H9 (cell line): ENCODE measurements around the gene RERE. TPM values are rescaled to one million over a fixed set of nuclear protein-coding genes. Genes with fewer than 3 reads are reported as not detected.

Experiments
- DNase-seq: peaks from one replicate; pipeline ENCODE4 v3.0.0-alpha.2; 2017
- H2AFZ ChIP-seq: one replicate; pipeline ENCODE4 v1.6.1; 2013; ENCODE audit warnings: mild to moderate bottlenecking, low read length, control low read depth, moderate library complexity
- H2AK5ac ChIP-seq: 2 replicates; pipeline ENCODE4 v1.6.1; 2013; ENCODE audit warnings: low read length, control low read depth, mixed read lengths; ENCODE audit not compliant: insufficient read length
- H2BK120ac ChIP-seq: one replicate; pipeline ENCODE4 v1.6.1; 2013; ENCODE audit warnings: low read depth, mild to moderate bottlenecking, low read length, control low read depth, inconsistent platforms; ENCODE audit not compliant: poor library complexity, severe bottlenecking
- H2BK12ac ChIP-seq: 2 replicates; pipeline ENCODE4 v1.6.1; 2013; ENCODE audit warnings: low read length, control low read depth, mixed read lengths, low read depth; ENCODE audit not compliant: insufficient read length
- H2BK15ac ChIP-seq: 2 replicates; pipeline ENCODE4 v1.6.1; 2013; ENCODE audit warnings: low read depth, low read length, control low read depth
- H2BK20ac ChIP-seq: one replicate; pipeline ENCODE4 v1.6.1; 2013; ENCODE audit warnings: low read depth, mild to moderate bottlenecking, low read length, control low read depth, inconsistent platforms; ENCODE audit not compliant: poor library complexity, severe bottlenecking
- H2BK5ac ChIP-seq: 2 replicates; pipeline ENCODE4 v1.6.1; 2013; ENCODE audit warnings: low read length, control low read depth, mixed read lengths; ENCODE audit not compliant: insufficient read length
- H3K14ac ChIP-seq: 2 replicates; pipeline ENCODE4 v1.6.1; 2013; ENCODE audit warnings: low read length, control low read depth; ENCODE audit not compliant: insufficient read depth
- H3K18ac ChIP-seq: 2 replicates; pipeline ENCODE4 v1.6.1; 2013; ENCODE audit warnings: low read depth, mild to moderate bottlenecking, mixed read lengths, low read length, control low read depth; ENCODE audit not compliant: insufficient read length
- H3K23ac ChIP-seq: 2 replicates; pipeline ENCODE4 v1.6.1; 2013; ENCODE audit warnings: low read length, control low read depth, mixed read lengths, low read depth; ENCODE audit not compliant: insufficient read length
- H3K23me2 ChIP-seq: 2 replicates; pipeline ENCODE4 v1.6.1; 2013; ENCODE audit warnings: low read depth, mild to moderate bottlenecking, mixed read lengths, low read length, control low read depth; ENCODE audit not compliant: insufficient read length, poor library complexity, severe bottlenecking
- H3K27ac ChIP-seq: 2 replicates; pipeline ENCODE4 v1.5.1; 2013; ENCODE audit warnings: low read length, control low read depth, mixed read lengths, low read depth; ENCODE audit not compliant: insufficient read length
- H3K27me3 ChIP-seq: 2 replicates; pipeline ENCODE4 v1.6.1; 2013; ENCODE audit warnings: low read length, control low read depth, inconsistent platforms; ENCODE audit not compliant: insufficient read depth
- H3K4ac ChIP-seq: 2 replicates; pipeline ENCODE4 v1.6.1; 2013; ENCODE audit warnings: low read depth, mild to moderate bottlenecking, control low read depth, inconsistent platforms, low read length, moderate library complexity
- H3K4me1 ChIP-seq: 2 replicates; pipeline ENCODE4 v1.6.1; 2013; ENCODE audit warnings: low read length, control low read depth, inconsistent platforms; ENCODE audit not compliant: insufficient read depth
- H3K4me2 ChIP-seq: 2 replicates; pipeline ENCODE4 v1.6.1; 2013; ENCODE audit warnings: low read length, control low read depth, mixed read lengths; ENCODE audit not compliant: insufficient read length, insufficient read depth
- H3K56ac ChIP-seq: 2 replicates; pipeline ENCODE4 v1.6.1; 2013; ENCODE audit warnings: low read depth, mild to moderate bottlenecking, mixed read lengths, low read length, control low read depth; ENCODE audit not compliant: insufficient read length
- H3K79me1 ChIP-seq: 2 replicates; pipeline ENCODE4 v1.6.1; 2013; ENCODE audit warnings: low read depth, mild to moderate bottlenecking, moderate library complexity, low read length, control low read depth, inconsistent platforms; ENCODE audit not compliant: insufficient read depth, poor library complexity, severe bottlenecking
- H3K79me2 ChIP-seq: 2 replicates; pipeline ENCODE4 v1.6.1; 2013; ENCODE audit warnings: low read length, control low read depth, inconsistent platforms; ENCODE audit not compliant: insufficient read depth
- H3K9ac ChIP-seq: 2 replicates; pipeline ENCODE4 v1.6.1; 2013; ENCODE audit warnings: low read length, control low read depth, mixed read lengths; ENCODE audit not compliant: insufficient read length; ENCODE audit errors: extremely low read depth
- H3K9me3 ChIP-seq: one replicate; pipeline ENCODE4 v1.6.1; 2013; ENCODE audit warnings: low read depth, low read length, inconsistent platforms; ENCODE audit not compliant: control insufficient read depth
- H3T11ph ChIP-seq: one replicate; pipeline ENCODE4 v1.6.1; 2013; ENCODE audit warnings: mild to moderate bottlenecking, low read length, control low read depth, inconsistent platforms
- H4K20me1 ChIP-seq: one replicate; pipeline ENCODE4 v1.6.1; 2013; ENCODE audit not compliant: control insufficient read depth, insufficient read length, insufficient read depth
- H4K5ac ChIP-seq: 2 replicates; pipeline ENCODE4 v1.6.1; 2013; ENCODE audit warnings: low read depth, mild to moderate bottlenecking, mixed read lengths, low read length, control low read depth; ENCODE audit not compliant: insufficient read length
- H4K8ac ChIP-seq: replicated peaks from 2 replicates; pipeline ENCODE4 v1.6.1; 2013; ENCODE audit warnings: low read length, control low read depth, mixed read lengths, low read depth; ENCODE audit not compliant: insufficient read length
- H4K91ac ChIP-seq: 2 replicates; pipeline ENCODE4 v1.6.1; 2013; ENCODE audit warnings: low read depth, mild to moderate bottlenecking, moderate library complexity, mixed read lengths, low read length, control low read depth; ENCODE audit not compliant: insufficient read length
- H3K27ac Mint-ChIP-seq, 3 experiments: 2 replicates in 2 of 3; 3 replicates in 1 of 3; pipeline ENCODE4 v1.8.0; 2020 to 2021; ENCODE audit warnings: mixed read lengths in 3 of 3, mild to moderate bottlenecking in 1 of 3, moderate library complexity in 1 of 3
- H3K27me3 Mint-ChIP-seq: 2 replicates; pipeline ENCODE4 v1.8.0; 2021; ENCODE audit warnings: low read depth, mild to moderate bottlenecking, moderate library complexity, mixed read lengths
- H3K36me3 Mint-ChIP-seq, 3 experiments: 2 replicates in 2 of 3; 3 replicates in 1 of 3; pipeline ENCODE4 v1.8.0; 2020 to 2021; ENCODE audit warnings: low read depth in 3 of 3, mixed read lengths in 3 of 3; ENCODE audit not compliant: insufficient read depth in 1 of 3
- H3K4me1 Mint-ChIP-seq, 2 experiments: 2 replicates each; pipeline ENCODE4 v1.8.0; 2020; ENCODE audit warnings: mixed read lengths in 2 of 2
- H3K4me3 Mint-ChIP-seq, 2 experiments: 2 replicates in 1 of 2; 3 replicates in 1 of 2; pipeline ENCODE4 v1.8.0; 2020 to 2021; ENCODE audit warnings: mild to moderate bottlenecking in 2 of 2, mixed read lengths in 2 of 2, moderate library complexity in 1 of 2
- H3K9me3 Mint-ChIP-seq, 2 experiments: 2 replicates in 1 of 2; 3 replicates in 1 of 2; pipeline ENCODE4 v1.8.0; 2020; ENCODE audit warnings: mild to moderate bottlenecking in 2 of 2, mixed read lengths in 2 of 2, moderate library complexity in 1 of 2
- WGBS: extraction: QIAGEN DNeasy Blood & Tissue Kit; methylation state at CpG from one replicate; pipeline ENCODE4 v1.1.7; 2013; ENCODE audit warnings: missing lambda C conversion rate, low lambda C conversion rate, mixed read lengths; ENCODE audit not compliant: insufficient read length; ENCODE audit errors: extremely low coverage; 5-methylcytosine and 5-hydroxymethylcytosine counted together
- microRNA-seq: library from miRNA; unstranded; fragments of <30 nt; microRNA quantifications from one replicate; pipeline ENCODE4, GENCODE V29; 2020; ENCODE audit warnings: borderline microRNAs expressed
- total RNA-seq: library from RNA; stranded (reverse); gene quantifications from 2 replicates; pipeline ENCODE4 v1.2.1, GENCODE V29; 2021
- TF ChIP-seq, protein P1 (sequence below): fragments of 200-600 bp; sonication (generic); conservative IDR thresholded peaks from 3 replicates; pipeline ENCODE4 v1.8.0; 2021; ENCODE audit warnings: antibody characterized with exemption, mild to moderate bottlenecking

Gene RERE
- total RNA-seq, 1 experiment from 2014 or later = 103 TPM

DNA sequence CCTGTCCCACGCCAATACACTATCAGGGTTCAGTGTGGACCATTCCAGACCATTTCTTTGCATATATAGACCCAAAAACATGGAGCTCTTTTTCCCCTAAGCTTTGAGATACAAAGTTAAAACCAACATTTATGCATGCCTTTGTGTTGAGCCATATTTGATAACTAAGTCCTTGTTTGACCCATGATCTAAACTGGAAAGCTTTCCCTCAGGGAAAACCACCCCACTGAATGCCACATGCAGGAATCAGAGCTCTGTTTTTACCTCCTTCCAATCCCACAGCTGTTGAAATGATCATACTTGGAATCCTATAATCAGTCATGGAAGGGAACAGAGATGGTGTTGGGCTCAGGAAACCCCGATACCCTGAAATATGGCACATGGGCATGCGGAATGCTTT is 514.3 kb downstream of the RERE start:
- no peaks in the 10 kb centered on the region for H3K23me2 ChIP-seq
- H2BK20ac ChIP-seq = no peak overlapping the region
- Mint-ChIP-seq H3K9me3 (no peaks in the 10 kb centered on the region), H3K36me3 (no peaks in the 10 kb centered on the region), H3K27ac (no peak overlapping the region), H3K27me3 (no peaks in the 10 kb centered on the region), H3K4me3 (no peak overlapping the region), H3K4me1 (peaks cover 21 to 23% of the 10 kb centered on the region in 2 experiments)
- no peaks in the 10 kb centered on the region for H3K9me3 ChIP-seq
- H4K91ac ChIP-seq = no peak overlapping the region
- no peak for DNase-seq
- H3K27me3 ChIP-seq = no peaks in the 10 kb centered on the region
- H3K23ac ChIP-seq = no peak overlapping the region
- no peak overlapping the region for H2BK12ac ChIP-seq
- H4K8ac ChIP-seq = no peak overlapping the region
- H2AK5ac ChIP-seq = no peak overlapping the region
- H2AFZ ChIP-seq = no peak overlapping the region
- H3K9ac ChIP-seq = no peak overlapping the region
- no peak overlapping the region for H3K4ac ChIP-seq
- no peak overlapping the region for H2BK5ac ChIP-seq
- no peak overlapping the region for H2BK120ac ChIP-seq
- H3K4me2 ChIP-seq = no peak overlapping the region
- no peaks in the 10 kb centered on the region for H3K79me1 ChIP-seq
- H3K79me2 ChIP-seq = no peaks in the 10 kb centered on the region
- no peak overlapping the region for H4K5ac ChIP-seq
- H3T11ph ChIP-seq = no peak overlapping the region
- H2BK15ac ChIP-seq = no peak overlapping the region
- H3K4me1 ChIP-seq = no peaks in the 10 kb centered on the region
- H4K20me1 ChIP-seq = no peaks in the 10 kb centered on the region
- WGBS = no CpG with 5 or more reads among the region's 3 CpGs
- no peak overlapping the region for H3K56ac ChIP-seq
- H3K27ac ChIP-seq = no peak overlapping the region
- TF ChIP-seq, protein P1, sequence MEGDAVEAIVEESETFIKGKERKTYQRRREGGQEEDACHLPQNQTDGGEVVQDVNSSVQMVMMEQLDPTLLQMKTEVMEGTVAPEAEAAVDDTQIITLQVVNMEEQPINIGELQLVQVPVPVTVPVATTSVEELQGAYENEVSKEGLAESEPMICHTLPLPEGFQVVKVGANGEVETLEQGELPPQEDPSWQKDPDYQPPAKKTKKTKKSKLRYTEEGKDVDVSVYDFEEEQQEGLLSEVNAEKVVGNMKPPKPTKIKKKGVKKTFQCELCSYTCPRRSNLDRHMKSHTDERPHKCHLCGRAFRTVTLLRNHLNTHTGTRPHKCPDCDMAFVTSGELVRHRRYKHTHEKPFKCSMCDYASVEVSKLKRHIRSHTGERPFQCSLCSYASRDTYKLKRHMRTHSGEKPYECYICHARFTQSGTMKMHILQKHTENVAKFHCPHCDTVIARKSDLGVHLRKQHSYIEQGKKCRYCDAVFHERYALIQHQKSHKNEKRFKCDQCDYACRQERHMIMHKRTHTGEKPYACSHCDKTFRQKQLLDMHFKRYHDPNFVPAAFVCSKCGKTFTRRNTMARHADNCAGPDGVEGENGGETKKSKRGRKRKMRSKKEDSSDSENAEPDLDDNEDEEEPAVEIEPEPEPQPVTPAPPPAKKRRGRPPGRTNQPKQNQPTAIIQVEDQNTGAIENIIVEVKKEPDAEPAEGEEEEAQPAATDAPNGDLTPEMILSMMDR = no peak
- no peak overlapping the region for H3K14ac ChIP-seq
- no peak overlapping the region for H3K18ac ChIP-seq

Small RNA genes within 50 kb of the gene (microRNA-seq; reads per million reads assigned to microRNA genes)
- not detected for gene MIR6728

Other genes with a start within 250 kb of the RERE start
- 1,781 and 1,786 TPM in 2 replicates for gene ENO1, start 61.0 kb upstream of the RERE start, total RNA-seq
- not detected in 2 replicates for gene CA6, start 128.2 kb upstream of the RERE start, total RNA-seq
- not detected in 2 replicates for gene SLC2A7, start 208.8 kb upstream of the RERE start, total RNA-seq